ENCODE results near the gene ZNF565. TPM values are rescaled to one million over a fixed set of nuclear protein-coding genes. Genes with fewer than 3 reads are reported as not detected.

ZNF565 gene
- total RNA-seq, 1 donor from 2014 or later: 8.9 TPM

DNA sequence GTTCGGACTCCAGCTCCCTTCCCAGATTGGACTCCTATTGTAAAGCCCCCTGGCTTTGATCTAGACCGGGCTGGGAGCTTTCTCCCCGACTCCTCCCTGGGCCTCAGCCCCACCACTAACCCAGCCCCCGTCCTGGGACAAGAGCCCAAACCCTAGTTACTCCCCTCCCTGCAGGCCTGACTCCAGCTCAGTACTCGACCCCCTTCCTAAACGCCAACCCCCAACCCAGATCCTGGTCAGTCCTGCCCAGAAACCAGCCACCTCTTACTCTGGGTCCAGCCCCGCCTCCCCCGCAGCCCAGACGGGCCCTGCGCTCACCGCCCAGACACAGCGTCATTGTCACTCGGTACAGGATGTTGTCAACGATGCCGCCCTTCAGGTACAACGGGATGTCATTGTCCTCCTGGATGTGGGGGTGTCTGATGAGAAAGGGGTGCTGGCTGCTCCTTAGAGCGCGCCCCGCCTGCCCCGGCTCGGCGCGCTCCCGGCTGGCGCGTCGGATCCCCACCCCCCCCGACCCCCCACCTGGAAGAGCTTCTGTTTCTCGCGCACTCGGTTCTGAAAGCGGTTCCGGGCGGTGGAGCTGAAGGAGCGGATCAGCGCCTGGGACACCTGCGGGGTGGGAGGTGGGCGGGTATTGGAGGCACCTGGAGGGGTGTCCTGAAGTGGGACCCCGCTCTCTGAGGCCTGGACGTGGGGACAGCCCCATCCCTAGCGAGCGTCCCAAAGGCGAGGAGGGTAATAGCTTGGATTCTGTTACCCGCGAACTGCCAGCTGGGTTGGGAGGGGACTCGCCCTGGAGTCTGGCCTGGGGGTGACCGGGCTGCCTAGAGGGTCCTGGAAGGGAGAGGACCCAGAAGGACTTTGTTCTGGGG is 63.1 kb downstream of the ZNF565 start:
- H3K4me1 Mint-ChIP-seq: no peaks in the 10 kb centered on the region
- H3K27me3 Mint-ChIP-seq (ENCODE audit: low read depth): no peaks in the 10 kb centered on the region
- no peaks in the 10 kb centered on the region for H3K9me3 Mint-ChIP-seq
- TF ChIP-seq, protein P1, sequence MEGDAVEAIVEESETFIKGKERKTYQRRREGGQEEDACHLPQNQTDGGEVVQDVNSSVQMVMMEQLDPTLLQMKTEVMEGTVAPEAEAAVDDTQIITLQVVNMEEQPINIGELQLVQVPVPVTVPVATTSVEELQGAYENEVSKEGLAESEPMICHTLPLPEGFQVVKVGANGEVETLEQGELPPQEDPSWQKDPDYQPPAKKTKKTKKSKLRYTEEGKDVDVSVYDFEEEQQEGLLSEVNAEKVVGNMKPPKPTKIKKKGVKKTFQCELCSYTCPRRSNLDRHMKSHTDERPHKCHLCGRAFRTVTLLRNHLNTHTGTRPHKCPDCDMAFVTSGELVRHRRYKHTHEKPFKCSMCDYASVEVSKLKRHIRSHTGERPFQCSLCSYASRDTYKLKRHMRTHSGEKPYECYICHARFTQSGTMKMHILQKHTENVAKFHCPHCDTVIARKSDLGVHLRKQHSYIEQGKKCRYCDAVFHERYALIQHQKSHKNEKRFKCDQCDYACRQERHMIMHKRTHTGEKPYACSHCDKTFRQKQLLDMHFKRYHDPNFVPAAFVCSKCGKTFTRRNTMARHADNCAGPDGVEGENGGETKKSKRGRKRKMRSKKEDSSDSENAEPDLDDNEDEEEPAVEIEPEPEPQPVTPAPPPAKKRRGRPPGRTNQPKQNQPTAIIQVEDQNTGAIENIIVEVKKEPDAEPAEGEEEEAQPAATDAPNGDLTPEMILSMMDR (IDR thresholded peaks at IDR 0.05; ENCODE audit: unreplicated experiment): no peak
- H3K36me3 Mint-ChIP-seq: peaks cover 29% of the 10 kb centered on the region
- no peak overlapping the region for H3K27ac Mint-ChIP-seq
- H3K4me3 Mint-ChIP-seq: no peak overlapping the region
- no peak for DNase-seq (ENCODE audit: low spot score in 2 of 2, unreplicated experiment in 2 of 2)

DNA sequence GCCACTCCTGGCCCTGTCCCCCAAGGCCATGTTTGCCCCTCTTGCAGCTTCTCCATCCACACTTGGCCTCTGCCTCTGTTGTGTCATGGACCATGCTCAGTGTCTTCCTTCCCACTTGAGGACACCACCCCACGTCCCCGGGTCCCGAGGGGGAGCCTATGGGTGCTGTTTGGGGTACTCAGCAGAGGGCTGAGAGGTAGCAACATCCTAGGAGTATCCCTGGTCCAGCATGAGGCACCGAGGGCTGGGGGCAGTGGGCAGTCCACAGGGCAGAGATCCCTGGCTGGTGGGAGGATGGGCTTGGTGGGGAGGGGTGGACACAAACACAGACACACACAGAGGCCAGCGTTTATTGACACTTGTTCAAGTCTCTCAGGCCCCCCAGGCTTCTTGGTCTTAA is 63.9 kb downstream of the ZNF565 start:
- H3K36me3 Mint-ChIP-seq: peaks cover 37% of the 10 kb centered on the region
- H3K4me1 Mint-ChIP-seq: no peaks in the 10 kb centered on the region
- TF ChIP-seq, protein P1 (IDR thresholded peaks at IDR 0.05; ENCODE audit: unreplicated experiment): no peak
- H3K4me3 Mint-ChIP-seq: no peak overlapping the region
- H3K9me3 Mint-ChIP-seq: no peaks in the 10 kb centered on the region
- no peaks in the 10 kb centered on the region for H3K27me3 Mint-ChIP-seq (ENCODE audit: low read depth)
- DNase-seq (ENCODE audit: low spot score in 2 of 2, unreplicated experiment in 2 of 2): no peak
- peak overlapping the region; percentile 9 for H3K27ac Mint-ChIP-seq

DNA sequence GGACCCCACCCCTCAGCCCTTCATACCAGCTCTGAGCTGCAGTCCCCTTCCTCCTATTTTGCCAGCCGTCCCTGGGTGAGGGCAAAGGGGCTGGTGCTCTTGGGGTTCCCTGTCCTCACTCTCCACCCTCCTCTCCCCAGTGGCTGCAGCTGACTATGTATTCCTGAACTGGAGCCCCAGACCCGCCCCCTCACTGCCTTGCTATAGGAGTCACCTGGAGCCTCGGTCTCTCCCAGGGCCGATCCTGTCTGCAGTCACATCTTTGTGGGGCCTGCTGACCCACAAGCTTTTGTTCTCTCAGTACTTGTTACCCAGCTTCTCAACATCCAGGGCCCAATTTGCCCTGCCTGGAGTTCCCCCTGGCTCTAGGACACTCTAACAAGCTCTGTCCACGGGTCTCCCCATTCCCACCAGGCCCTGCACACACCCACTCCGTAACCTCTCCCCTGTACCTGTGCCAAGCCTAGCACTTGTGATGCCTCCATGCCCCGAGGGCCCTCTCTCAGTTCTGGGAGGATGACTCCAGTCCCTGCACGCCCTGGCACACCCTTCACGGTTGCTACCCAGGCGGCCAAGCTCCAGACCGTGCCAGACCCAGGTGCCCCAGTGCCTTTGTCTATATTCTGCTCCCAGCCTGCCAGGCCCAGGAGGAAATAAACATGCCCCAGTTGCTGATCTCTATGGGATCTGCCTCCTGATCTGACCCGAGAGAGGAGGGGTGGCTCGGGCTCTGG is 64.6 kb downstream of the ZNF565 start:
- peaks cover 40% of the 10 kb centered on the region for H3K36me3 Mint-ChIP-seq
- H3K4me1 Mint-ChIP-seq: no peaks in the 10 kb centered on the region
- H3K27ac Mint-ChIP-seq: peak overlapping the region; percentile 9
- DNase-seq (ENCODE audit: low spot score in 2 of 2, unreplicated experiment in 2 of 2): no peak
- H3K4me3 Mint-ChIP-seq: no peak overlapping the region
- H3K27me3 Mint-ChIP-seq (ENCODE audit: low read depth): no peaks in the 10 kb centered on the region
- H3K9me3 Mint-ChIP-seq: no peaks in the 10 kb centered on the region
- TF ChIP-seq, protein P1 (IDR thresholded peaks at IDR 0.05; ENCODE audit: unreplicated experiment): no peak

DNA sequence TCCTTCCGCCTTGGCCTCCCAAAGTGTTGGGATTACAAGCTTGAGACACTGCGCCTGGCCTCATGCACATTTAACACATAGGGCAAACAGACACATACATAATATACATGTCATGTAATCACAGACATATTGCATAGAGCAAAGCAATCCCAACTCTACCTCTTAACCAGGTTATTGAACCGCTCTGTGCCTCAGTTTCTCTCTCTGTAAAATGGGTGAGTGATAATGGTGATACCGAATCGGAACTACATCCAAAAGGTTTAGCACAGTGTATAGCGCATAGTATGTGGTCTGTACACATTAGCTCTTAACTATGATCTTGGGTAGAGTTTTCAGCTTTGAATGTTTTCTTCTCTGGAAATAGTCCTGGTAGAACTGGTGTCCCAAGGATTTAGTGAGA is 69.8 kb downstream of the ZNF565 start:
- no peak for DNase-seq (ENCODE audit: low spot score in 2 of 2, unreplicated experiment in 2 of 2)
- TF ChIP-seq, protein P1 (IDR thresholded peaks at IDR 0.05; ENCODE audit: unreplicated experiment): no peak
- Mint-ChIP-seq H3K27ac (no peak overlapping the region), H3K4me1 (peaks cover 9% of the 10 kb centered on the region), H3K27me3 (ENCODE audit: low read depth) (no peaks in the 10 kb centered on the region), H3K4me3 (no peak overlapping the region), H3K36me3 (peaks cover 52% of the 10 kb centered on the region), H3K9me3 (no peaks in the 10 kb centered on the region)

GRCh38 chr19:36142496-36142895 is 72.0 kb downstream of the ZNF565 start:
- TF ChIP-seq, protein P1 (IDR thresholded peaks at IDR 0.05; ENCODE audit: unreplicated experiment): no peak
- Mint-ChIP-seq H3K27ac (no peak overlapping the region), H3K27me3 (ENCODE audit: low read depth) (no peaks in the 10 kb centered on the region), H3K9me3 (no peaks in the 10 kb centered on the region), H3K4me3 (peak overlapping the region; percentile 41), H3K36me3 (peaks cover 43% of the 10 kb centered on the region), H3K4me1 (peaks cover 9% of the 10 kb centered on the region)
- DNase-seq (ENCODE audit: low spot score in 2 of 2, unreplicated experiment in 2 of 2): no peak

Measured in mesothelial cell of epicardium (in vitro differentiated cells).